ENCODE data around the gene GRHL3.

Gene GRHL3

GRCh38 chr1:24403806-24404205 lies 84.6 kb downstream of the GRHL3 start:
- no peak for DNase-seq (ENCODE audit: low spot score)
